Mesendoderm (in vitro differentiated cells): ENCODE data around the gene BZW1.

Experiments used
- DNase-seq: peaks from one replicate; pipeline ENCODE4 v3.0.0; 2013
- H2AK5ac ChIP-seq: 2 replicates; pipeline ENCODE4 v1.6.1; 2013; ENCODE audit warnings: low read length, inconsistent platforms
- H2BK120ac ChIP-seq: 2 replicates; pipeline ENCODE4 v1.6.1; 2013; ENCODE audit warnings: low read depth, mild to moderate bottlenecking, low read length, moderate library complexity, mixed read lengths
- H2BK15ac ChIP-seq: replicated peaks from 2 replicates; pipeline ENCODE4 v1.6.1; 2013; ENCODE audit warnings: low read depth, mild to moderate bottlenecking, moderate library complexity
- H2BK5ac ChIP-seq: 2 replicates; pipeline ENCODE4 v1.6.1; 2013; ENCODE audit warnings: low read length, inconsistent platforms
- H3K18ac ChIP-seq: 2 replicates; pipeline ENCODE4 v1.6.1; 2013; ENCODE audit warnings: mild to moderate bottlenecking, low read length, mixed read lengths
- H3K23ac ChIP-seq: one replicate; pipeline ENCODE4 v1.6.1; 2013; ENCODE audit warnings: low read length
- H3K27ac ChIP-seq: 2 replicates; pipeline ENCODE4 v1.5.1; 2013; ENCODE audit warnings: low read depth, mild to moderate bottlenecking, inconsistent platforms, low read length, moderate library complexity
- H3K27me3 ChIP-seq: 2 replicates; pipeline ENCODE4 v1.6.1; 2013; ENCODE audit warnings: low read length, control low read depth, mild to moderate bottlenecking, inconsistent platforms; ENCODE audit not compliant: insufficient read depth, poor library complexity
- H3K36me3 ChIP-seq: 2 replicates; pipeline ENCODE4 v1.6.1; 2013; ENCODE audit warnings: low read length, inconsistent platforms; ENCODE audit not compliant: control insufficient read depth, insufficient read depth
- H3K4ac ChIP-seq: one replicate; pipeline ENCODE4 v1.6.1; 2013; ENCODE audit warnings: low read depth, mild to moderate bottlenecking, low read length, moderate library complexity
- H3K4me1 ChIP-seq: 2 replicates; pipeline ENCODE4 v1.6.1; 2013; ENCODE audit warnings: low read depth, low read length, inconsistent platforms; ENCODE audit not compliant: control insufficient read depth
- H3K4me2 ChIP-seq: 2 replicates; pipeline ENCODE4 v1.6.1; 2013; ENCODE audit warnings: low read length
- H3K4me3 ChIP-seq: 2 replicates; pipeline ENCODE4 v1.5.1; 2013; ENCODE audit warnings: mild to moderate bottlenecking, low read length
- H3K56ac ChIP-seq: one replicate; pipeline ENCODE4 v1.6.1; 2013; ENCODE audit warnings: low read length
- H3K79me1 ChIP-seq: 2 replicates; pipeline ENCODE4 v1.6.1; 2013; ENCODE audit warnings: low read length, inconsistent platforms
- H3K79me2 ChIP-seq: 2 replicates; pipeline ENCODE4 v1.6.1; 2013; ENCODE audit warnings: mild to moderate bottlenecking, low read length; ENCODE audit not compliant: control insufficient read depth, insufficient read depth
- H3K9ac ChIP-seq: 2 replicates; pipeline ENCODE4 v1.6.1; 2013; ENCODE audit warnings: low read length, inconsistent platforms
- H4K5ac ChIP-seq: one replicate; pipeline ENCODE4 v1.6.1; 2013; ENCODE audit warnings: low read length
- H4K8ac ChIP-seq: one replicate; pipeline ENCODE4 v1.6.1; 2013; ENCODE audit warnings: low read depth, mild to moderate bottlenecking, control low read depth, low read length, moderate library complexity
- WGBS: extraction: QIAGEN DNeasy Blood & Tissue Kit; methylation state at CpG from one replicate; pipeline ENCODE4 v1.1.7; 2013; ENCODE audit warnings: low lambda C conversion rate, missing lambda C conversion rate; ENCODE audit not compliant: insufficient coverage; ENCODE audit errors: extremely low coverage; 5-methylcytosine and 5-hydroxymethylcytosine counted together

The BZW1 gene

GRCh38 chr2:200786826-200787225 is 24.9 kb upstream of the BZW1 start:
- Histone ChIP-seq H3K4me3 (no peak overlapping the region), H3K4me1 (no peaks in the 10 kb centered on the region), H2BK120ac (no peak overlapping the region), H3K79me2 (no peaks in the 10 kb centered on the region), H4K8ac (no peak overlapping the region), H2AK5ac (no peak overlapping the region), H4K5ac (no peak overlapping the region), H3K36me3 (no peaks in the 10 kb centered on the region), H3K79me1 (no peaks in the 10 kb centered on the region), H3K23ac (no peak overlapping the region), H2BK15ac (no peak overlapping the region), H3K56ac (no peak overlapping the region), H2BK5ac (no peak overlapping the region), H3K4me2 (no peak overlapping the region), H3K27ac (no peak overlapping the region), H3K18ac (no peak overlapping the region), H3K27me3 (no peaks in the 10 kb centered on the region), H3K4ac (no peak overlapping the region), H3K9ac (no peak overlapping the region)
- DNase-seq = no peak
- no CpG with 5 or more reads among the region's 3 CpGs for WGBS

GRCh38 chr2:200787351-200788120 is 24.2 kb upstream of the BZW1 start:
- no peak overlapping the region for H4K5ac ChIP-seq
- no peak overlapping the region for H2BK15ac ChIP-seq
- H4K8ac ChIP-seq = no peak overlapping the region
- no peak overlapping the region for H3K4me2 ChIP-seq
- no peak overlapping the region for H2AK5ac ChIP-seq
- H3K27me3 ChIP-seq = no peaks in the 10 kb centered on the region
- no peaks in the 10 kb centered on the region for H3K79me2 ChIP-seq
- H2BK5ac ChIP-seq = no peak overlapping the region
- H3K36me3 ChIP-seq = no peaks in the 10 kb centered on the region
- WGBS = no CpG with 5 or more reads among the region's 16 CpGs
- H3K4ac ChIP-seq = no peak overlapping the region
- no peak overlapping the region for H3K18ac ChIP-seq
- H3K4me1 ChIP-seq = no peaks in the 10 kb centered on the region
- no peak overlapping the region for H3K23ac ChIP-seq
- H3K4me3 ChIP-seq = no peak overlapping the region
- H3K56ac ChIP-seq = no peak overlapping the region
- no peak for DNase-seq
- no peak overlapping the region for H3K9ac ChIP-seq
- no peak overlapping the region for H2BK120ac ChIP-seq
- H3K27ac ChIP-seq = no peak overlapping the region
- no peaks in the 10 kb centered on the region for H3K79me1 ChIP-seq

- H4K5ac ChIP-seq = no peak overlapping the region
- no peak overlapping the region for H2BK5ac ChIP-seq
- no peak overlapping the region for H2BK120ac ChIP-seq
- H3K27ac ChIP-seq = no peak overlapping the region
- no peaks in the 10 kb centered on the region for H3K36me3 ChIP-seq
- no peaks in the 10 kb centered on the region for H3K27me3 ChIP-seq
- H3K23ac ChIP-seq = no peak overlapping the region
- H3K56ac ChIP-seq = no peak overlapping the region
- no peak overlapping the region for H3K4me2 ChIP-seq
- no peak overlapping the region for H3K9ac ChIP-seq
- no CpG with 5 or more reads among the region's 6 CpGs for WGBS
- H2AK5ac ChIP-seq = no peak overlapping the region
- no peaks in the 10 kb centered on the region for H3K79me2 ChIP-seq
- H3K4me3 ChIP-seq = no peak overlapping the region
- no peaks in the 10 kb centered on the region for H3K4me1 ChIP-seq
- H4K8ac ChIP-seq = no peak overlapping the region
- DNase-seq = no peak
- H3K18ac ChIP-seq = no peak overlapping the region
- no peak overlapping the region for H3K4ac ChIP-seq
- H2BK15ac ChIP-seq = no peak overlapping the region
- no peaks in the 10 kb centered on the region for H3K79me1 ChIP-seq
These were observed 23.5 kb upstream of the BZW1 start for GRCh38 chr2:200788121-200788718.

GRCh38 chr2:200790185-200790584 is 21.5 kb upstream of the BZW1 start:
- Histone ChIP-seq H4K8ac (no peak overlapping the region), H3K79me2 (no peaks in the 10 kb centered on the region), H3K36me3 (no peaks in the 10 kb centered on the region), H3K4me1 (no peaks in the 10 kb centered on the region), H4K5ac (no peak overlapping the region), H3K23ac (no peak overlapping the region), H2BK120ac (no peak overlapping the region), H3K79me1 (no peaks in the 10 kb centered on the region), H2BK15ac (no peak overlapping the region), H3K4ac (no peak overlapping the region), H3K9ac (no peak overlapping the region), H3K27ac (no peak overlapping the region), H2BK5ac (no peak overlapping the region), H3K4me2 (no peak overlapping the region), H3K18ac (no peak overlapping the region), H2AK5ac (no peak overlapping the region), H3K4me3 (no peak overlapping the region), H3K27me3 (no peaks in the 10 kb centered on the region), H3K56ac (no peak overlapping the region)
- DNase-seq = no peak
- WGBS = no CpG with 5 or more reads among the region's 1 CpG

GRCh38 chr2:200791905-200792304 is 19.8 kb upstream of the BZW1 start:
- Histone ChIP-seq H3K4me2 (no peak overlapping the region), H2BK5ac (no peak overlapping the region), H4K5ac (no peak overlapping the region), H3K4ac (no peak overlapping the region), H2BK15ac (no peak overlapping the region), H3K27me3 (no peaks in the 10 kb centered on the region), H3K79me1 (no peaks in the 10 kb centered on the region), H3K4me1 (no peaks in the 10 kb centered on the region), H3K4me3 (no peak overlapping the region), H3K56ac (no peak overlapping the region), H3K18ac (no peak overlapping the region), H3K9ac (no peak overlapping the region), H2BK120ac (no peak overlapping the region), H3K27ac (no peak overlapping the region), H3K23ac (no peak overlapping the region), H3K79me2 (no peaks in the 10 kb centered on the region), H2AK5ac (no peak overlapping the region), H4K8ac (no peak overlapping the region), H3K36me3 (no peaks in the 10 kb centered on the region)
- DNase-seq = no peak

- WGBS = no CpG with 5 or more reads among the region's 2 CpGs
- Histone ChIP-seq H3K79me1 (no peaks in the 10 kb centered on the region), H3K4me2 (no peak overlapping the region), H3K36me3 (no peaks in the 10 kb centered on the region), H3K79me2 (no peaks in the 10 kb centered on the region), H3K27ac (no peak overlapping the region), H3K56ac (no peak overlapping the region), H2BK15ac (no peak overlapping the region), H2AK5ac (no peak overlapping the region), H3K4me3 (no peak overlapping the region), H3K4ac (no peak overlapping the region), H2BK5ac (no peak overlapping the region), H3K27me3 (no peaks in the 10 kb centered on the region), H3K18ac (no peak overlapping the region), H3K4me1 (no peaks in the 10 kb centered on the region), H3K9ac (no peak overlapping the region), H2BK120ac (no peak overlapping the region), H4K5ac (no peak overlapping the region), H4K8ac (no peak overlapping the region), H3K23ac (no peak overlapping the region)
- no peak for DNase-seq
These were observed 17.6 kb upstream of the BZW1 start for GRCh38 chr2:200794143-200794542.
